Astrocyte (in vitro differentiated cells and primary cell): ENCODE measurements around the gene NR1H2.

ENCODE experiments used
- EZH2 ChIP-seq: IDR thresholded peaks from 2 replicates; pipeline ENCODE4 v1.6.1; 2012; ENCODE audit warnings: mild to moderate bottlenecking, low read length, inconsistent platforms; ENCODE audit not compliant: insufficient read depth
- TF ChIP-seq, protein P1 (sequence below): IDR thresholded peaks from 2 replicates; pipeline ENCODE4 v1.5.1; 2011; ENCODE audit warnings: low read depth, mild to moderate bottlenecking, inconsistent platforms, low read length, moderate library complexity; ENCODE audit not compliant: insufficient read depth

DNA sequence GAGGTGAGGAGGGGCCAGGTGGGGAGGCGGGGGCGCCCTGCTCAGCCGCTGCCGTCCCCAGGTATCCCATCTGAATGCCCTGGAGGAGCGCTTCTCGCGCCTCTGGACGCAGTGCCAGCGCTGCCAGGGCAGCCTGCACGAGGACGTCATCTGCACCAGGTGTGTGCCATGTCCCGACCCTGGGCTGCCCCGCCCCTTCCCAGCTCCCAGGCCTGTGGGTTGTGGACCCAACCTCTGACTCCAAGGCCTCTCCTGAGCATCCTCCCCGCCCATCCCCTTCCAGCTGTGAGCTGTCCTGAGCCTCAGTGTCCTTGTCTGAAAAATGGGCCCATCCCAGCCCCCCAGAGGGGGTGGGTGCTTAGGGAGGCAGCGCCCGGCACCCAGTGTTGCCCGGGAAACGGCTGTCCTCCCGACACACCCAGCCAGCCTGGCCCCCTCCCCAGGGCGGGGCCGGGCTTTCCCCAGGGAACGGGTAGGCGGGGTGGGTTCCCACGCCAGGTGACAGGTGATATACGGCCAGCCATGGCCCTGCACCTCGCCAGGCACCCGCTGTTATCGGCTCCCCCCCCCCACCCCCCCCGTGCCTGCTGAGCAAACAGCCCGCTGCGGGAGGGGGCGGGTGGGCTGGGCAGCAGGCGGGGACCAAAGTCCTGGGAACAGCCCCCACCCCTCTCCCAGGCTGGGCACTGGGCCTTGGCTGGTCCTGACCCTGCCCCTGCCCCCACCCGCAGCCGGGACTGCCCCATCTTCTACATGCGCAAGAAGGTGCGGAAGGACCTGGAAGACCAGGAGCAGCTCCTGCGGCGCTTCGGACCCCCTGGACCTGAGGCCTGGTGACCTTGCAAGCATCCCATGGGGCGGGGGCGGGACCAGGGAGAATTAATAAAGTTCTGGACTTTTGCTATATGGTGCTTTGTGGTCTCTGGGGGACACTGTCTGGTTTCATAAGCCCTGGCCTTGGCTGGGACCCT is 41.1 kb downstream of the NR1H2 start:
- TF ChIP-seq EZH2 = no peak
- TF ChIP-seq, protein P1, sequence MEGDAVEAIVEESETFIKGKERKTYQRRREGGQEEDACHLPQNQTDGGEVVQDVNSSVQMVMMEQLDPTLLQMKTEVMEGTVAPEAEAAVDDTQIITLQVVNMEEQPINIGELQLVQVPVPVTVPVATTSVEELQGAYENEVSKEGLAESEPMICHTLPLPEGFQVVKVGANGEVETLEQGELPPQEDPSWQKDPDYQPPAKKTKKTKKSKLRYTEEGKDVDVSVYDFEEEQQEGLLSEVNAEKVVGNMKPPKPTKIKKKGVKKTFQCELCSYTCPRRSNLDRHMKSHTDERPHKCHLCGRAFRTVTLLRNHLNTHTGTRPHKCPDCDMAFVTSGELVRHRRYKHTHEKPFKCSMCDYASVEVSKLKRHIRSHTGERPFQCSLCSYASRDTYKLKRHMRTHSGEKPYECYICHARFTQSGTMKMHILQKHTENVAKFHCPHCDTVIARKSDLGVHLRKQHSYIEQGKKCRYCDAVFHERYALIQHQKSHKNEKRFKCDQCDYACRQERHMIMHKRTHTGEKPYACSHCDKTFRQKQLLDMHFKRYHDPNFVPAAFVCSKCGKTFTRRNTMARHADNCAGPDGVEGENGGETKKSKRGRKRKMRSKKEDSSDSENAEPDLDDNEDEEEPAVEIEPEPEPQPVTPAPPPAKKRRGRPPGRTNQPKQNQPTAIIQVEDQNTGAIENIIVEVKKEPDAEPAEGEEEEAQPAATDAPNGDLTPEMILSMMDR = no peak
